PC-3 (cell line): ENCODE measurements around the gene CENPO. TPM values are rescaled to one million over a fixed set of nuclear protein-coding genes. Genes with fewer than 3 reads are reported as not detected.
"Not testable (repeated sequence)": the region's sequence is repeated elsewhere in the genome, so short reads cannot be mapped to it uniquely, and the experiment has no call there.

Experiments
- ATAC-seq: fragments of 200-7000 bp; cut with Tn5 transposase; 2 replicates; pipeline ENCODE4 v1.9.1; 2020; ENCODE audit warnings: mild to moderate bottlenecking, moderate library complexity
- BruUV-seq: library from RNA; stranded (reverse); fragments of 400-500 nt; replicated peaks from 2 replicates; lab custom pipeline; 2021; lab: Mats Ljungman, UMichigan
- CTCF ChIA-PET: fragments of 300-600 bp; sonication (Branson Sonifier 250); formaldehyde crosslinking; loops from one replicate; lab custom pipeline; 2022; ENCODE audit warnings: antibody characterized with exemption; lab: Charles Lee
- POLR2A ChIA-PET: fragments of 300-600 bp; sonication (Branson Sonifier 250); formaldehyde crosslinking; loops from one replicate; lab custom pipeline; 2022; ENCODE audit warnings: antibody characterized with exemption; ENCODE audit not compliant: unreplicated experiment; lab: Charles Lee
- DNase-seq: peaks from one replicate; pipeline ENCODE4 v3.0.0-alpha.2; 2015
- H2AFZ ChIP-seq: fragments of 300-600 bp; sonication (generic); 2 replicates; pipeline ENCODE4 v1.6.0; 2016; ENCODE audit warnings: antibody characterized with exemption, low read length
- H3F3A ChIP-seq: fragments of 300-600 bp; sonication (generic); one replicate; pipeline ENCODE4 v1.6.0; 2017; ENCODE audit warnings: antibody characterized with exemption, low read length, control low read depth, mild to moderate bottlenecking; ENCODE audit not compliant: unreplicated experiment
- H3K27ac ChIP-seq: fragments of 300-600 bp; sonication (generic); 2 replicates; pipeline ENCODE4 v1.5.1; 2016; ENCODE audit warnings: mild to moderate bottlenecking, low read length
- H3K27me3 ChIP-seq: fragments of 300-600 bp; sonication (generic); 2 replicates; pipeline ENCODE4 v1.6.1; 2016; ENCODE audit warnings: low read length, mixed read lengths
- H3K36me3 ChIP-seq: fragments of 300-600 bp; sonication (generic); 2 replicates; pipeline ENCODE4 v1.6.1; 2016; ENCODE audit warnings: low read depth, mixed run types, low read length, mixed read lengths
- H3K4me1 ChIP-seq: fragments of 300-600 bp; sonication (generic); 2 replicates; pipeline ENCODE4 v1.5.1; 2016; ENCODE audit warnings: low read length; ENCODE audit not compliant: insufficient read depth
- H3K4me2 ChIP-seq: fragments of 300-600 bp; sonication (generic); 2 replicates; pipeline ENCODE4 v1.6.0; 2016; ENCODE audit warnings: low read length
- H3K4me3 ChIP-seq: fragments of 300-600 bp; sonication (generic); 2 replicates; pipeline ENCODE4 v1.5.1; 2016; ENCODE audit warnings: mild to moderate bottlenecking, low read length, mixed read lengths
- H3K79me2 ChIP-seq: fragments of 300-600 bp; sonication (generic); 2 replicates; pipeline ENCODE4 v1.6.1; 2017; ENCODE audit warnings: low read length, mixed read lengths
- H3K9ac ChIP-seq: fragments of 300-600 bp; sonication (generic); 2 replicates; pipeline ENCODE4 v1.6.0; 2016; ENCODE audit warnings: mild to moderate bottlenecking, low read length
- H3K9me2 ChIP-seq: fragments of 300-600 bp; sonication (generic); replicated peaks from 2 replicates; pipeline ENCODE4 v1.6.1; 2016; ENCODE audit warnings: mixed run types, low read length, mixed read lengths
- H3K9me3 ChIP-seq: fragments of 300-600 bp; sonication (generic); 2 replicates; pipeline ENCODE4 v1.6.1; 2016; ENCODE audit warnings: low read length, mixed read lengths
- H4K20me1 ChIP-seq: fragments of 300-600 bp; sonication (generic); 2 replicates; pipeline ENCODE4 v1.6.1; 2016; ENCODE audit warnings: low read length, mixed read lengths
- EZH2 ChIP-seq: fragments of 300-600 bp; sonication (generic); IDR thresholded peaks from one replicate; pipeline ENCODE4 v1.6.1; 2017; ENCODE audit warnings: antibody characterized with exemption, mild to moderate bottlenecking, low read length; ENCODE audit not compliant: unreplicated experiment
- EZH2phosphoT487 ChIP-seq: fragments of 300-600 bp; sonication (generic); IDR thresholded peaks from 2 replicates; pipeline ENCODE4 v1.6.1; 2018; ENCODE audit warnings: mild to moderate bottlenecking, antibody characterized with exemption, low read length, borderline replicate concordance
- intact Hi-C: fragments of 100-400 bp; cut with micrococcal nuclease; formaldehyde crosslinking; loops from 2 replicates; pipeline ENCODE4 v1.9.0; 2023
- total RNA-seq: library from RNA; depleted of rRNA; stranded (reverse); fragments of >200 nt; gene quantifications from 2 replicates; pipeline ENCODE4 v1.2.3, GENCODE V29; 2014
- TF ChIP-seq, protein P1 (sequence below): fragments of 300-600 bp; sonication (generic); conservative IDR thresholded peaks from 2 replicates; pipeline ENCODE4 v1.5.1; 2017; ENCODE audit warnings: antibody characterized with exemption, low read depth, mild to moderate bottlenecking, low read length

Gene CENPO
- total RNA-seq, 1 experiment from 2014 or later: 41.4 TPM

- TF ChIP-seq, protein P1, sequence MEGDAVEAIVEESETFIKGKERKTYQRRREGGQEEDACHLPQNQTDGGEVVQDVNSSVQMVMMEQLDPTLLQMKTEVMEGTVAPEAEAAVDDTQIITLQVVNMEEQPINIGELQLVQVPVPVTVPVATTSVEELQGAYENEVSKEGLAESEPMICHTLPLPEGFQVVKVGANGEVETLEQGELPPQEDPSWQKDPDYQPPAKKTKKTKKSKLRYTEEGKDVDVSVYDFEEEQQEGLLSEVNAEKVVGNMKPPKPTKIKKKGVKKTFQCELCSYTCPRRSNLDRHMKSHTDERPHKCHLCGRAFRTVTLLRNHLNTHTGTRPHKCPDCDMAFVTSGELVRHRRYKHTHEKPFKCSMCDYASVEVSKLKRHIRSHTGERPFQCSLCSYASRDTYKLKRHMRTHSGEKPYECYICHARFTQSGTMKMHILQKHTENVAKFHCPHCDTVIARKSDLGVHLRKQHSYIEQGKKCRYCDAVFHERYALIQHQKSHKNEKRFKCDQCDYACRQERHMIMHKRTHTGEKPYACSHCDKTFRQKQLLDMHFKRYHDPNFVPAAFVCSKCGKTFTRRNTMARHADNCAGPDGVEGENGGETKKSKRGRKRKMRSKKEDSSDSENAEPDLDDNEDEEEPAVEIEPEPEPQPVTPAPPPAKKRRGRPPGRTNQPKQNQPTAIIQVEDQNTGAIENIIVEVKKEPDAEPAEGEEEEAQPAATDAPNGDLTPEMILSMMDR: no peak
- no peak for TF ChIP-seq EZH2
- no peak for TF ChIP-seq EZH2phosphoT487
- Histone ChIP-seq H4K20me1 (no peaks in the 10 kb centered on the region), H2AFZ (no peak overlapping the region), H3K79me2 (no peaks in the 10 kb centered on the region), H3K27ac (no peak overlapping the region), H3K9me2 (no peaks in the 10 kb centered on the region), H3K9me3 (no peaks in the 10 kb centered on the region), H3K4me1 (no peaks in the 10 kb centered on the region), H3K4me2 (no peak overlapping the region), H3K9ac (no peak overlapping the region), H3K4me3 (no peak overlapping the region), H3K27me3 (no peaks in the 10 kb centered on the region), H3K36me3 (no peaks in the 10 kb centered on the region), H3F3A (no peaks in the 10 kb centered on the region)
- BruUV-seq: no TSS peak
- POLR2A ChIA-PET: no interaction called here
- DNase-seq (no peak), ATAC-seq (no peak)
- CTCF ChIA-PET: no interaction called here
- intact Hi-C loops: loop anchor here (5.0 kb wide), 1 partner anchor 137 kb away; the partner anchor contains the start of gene DNAJC27
Measured at GRCh38 chr2:24834733-24835395, 41.6 kb downstream of the CENPO start.

GRCh38 chr2:24835411-24835810 lies 42.2 kb downstream of the CENPO start:
- H3K4me3 ChIP-seq, H2AFZ ChIP-seq, H3K9me3 ChIP-seq, H3K79me2 ChIP-seq, intact Hi-C loops, H3K4me2 ChIP-seq, BruUV-seq, H3K27me3 ChIP-seq, H3K27ac ChIP-seq, H3K4me1 ChIP-seq, H4K20me1 ChIP-seq, H3F3A ChIP-seq, POLR2A ChIA-PET, H3K9me2 ChIP-seq, H3K36me3 ChIP-seq, ATAC-seq, H3K9ac ChIP-seq, CTCF ChIA-PET: not testable (repeated sequence)
- peak; percentile 19 for DNase-seq

DNA sequence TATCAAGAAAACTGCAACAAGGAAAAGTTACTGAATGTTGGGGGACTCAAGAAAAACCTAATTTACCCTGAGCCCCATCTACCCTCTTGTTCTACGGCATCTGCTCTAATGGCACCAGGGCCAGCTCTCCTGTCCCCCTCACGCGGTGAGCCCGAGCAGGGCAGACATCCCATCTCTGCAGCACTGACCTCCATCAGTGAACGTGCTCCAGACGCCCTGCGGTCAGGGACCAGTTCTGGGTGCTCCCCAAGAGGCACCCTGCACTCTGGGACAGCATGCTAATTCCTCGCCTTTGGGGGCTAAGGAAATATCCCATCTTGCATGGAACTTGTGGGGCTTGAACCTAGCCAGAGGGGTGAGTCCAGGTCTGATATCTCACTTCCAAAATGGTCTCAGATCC lies 43.0 kb downstream of the CENPO start:
- Histone ChIP-seq H3K4me1 (no peaks in the 10 kb centered on the region), H3K4me3 (no peak overlapping the region), H3K9me3 (no peaks in the 10 kb centered on the region), H3K9me2 (no peaks in the 10 kb centered on the region), H3K27me3 (no peaks in the 10 kb centered on the region), H3K4me2 (no peak overlapping the region), H3K9ac (no peak overlapping the region), H2AFZ (no peak overlapping the region), H3K27ac (no peak overlapping the region), H3K79me2 (no peaks in the 10 kb centered on the region), H4K20me1 (no peaks in the 10 kb centered on the region), H3K36me3 (no peaks in the 10 kb centered on the region), H3F3A (no peaks in the 10 kb centered on the region)
- ATAC-seq (no peak), DNase-seq (no peak)
- BruUV-seq: no TSS peak
- TF ChIP-seq, protein P1: no peak
- TF ChIP-seq EZH2phosphoT487: no peak
- no peak for TF ChIP-seq EZH2
- intact Hi-C loops: no loop called here
- ChIA-PET CTCF (no interaction called here), POLR2A (no interaction called here)
